LNCaP clone FGC (cell line): ENCODE data around the gene DNAH6.
A peak's percentile ranks its signal among the peaks of the same experiment; 100 is the strongest.

Source experiments
- DNase-seq: peaks from one replicate; pipeline ENCODE4 v3.0.0-alpha.2; 2011; ENCODE audit warnings: low read depth
- H3K4me3 ChIP-seq: 2 replicates; pipeline ENCODE4 v1.5.1; 2011; ENCODE audit warnings: mild to moderate bottlenecking, low read depth, low read length, control low read depth
- TF ChIP-seq, protein P1 (sequence below): IDR thresholded peaks from 2 replicates; pipeline ENCODE4 v1.5.1; 2012; ENCODE audit warnings: mild to moderate bottlenecking; ENCODE audit not compliant: control insufficient read depth, insufficient read depth; ENCODE audit errors: extremely low read depth

DNAH6 gene

DNA sequence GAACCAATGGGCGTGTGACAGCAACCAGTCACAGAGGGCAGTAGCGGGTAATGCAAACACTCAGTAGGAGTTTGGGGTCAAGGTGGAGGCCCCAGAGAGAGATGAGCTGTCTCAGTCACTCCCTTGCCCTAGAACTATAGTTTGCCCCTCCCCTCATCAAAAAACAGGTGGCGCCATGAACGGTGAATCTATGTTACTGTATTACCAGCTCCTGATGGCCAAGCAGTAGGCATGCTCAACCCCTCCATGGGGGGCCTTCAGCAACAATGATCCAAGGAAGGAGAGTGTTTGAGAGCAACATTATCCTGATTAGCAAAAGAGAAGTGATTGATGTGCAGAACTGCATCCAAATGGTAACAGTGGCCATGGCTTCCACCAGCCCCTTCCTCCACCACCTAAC is 334.2 kb downstream of the DNAH6 start:
- TF ChIP-seq, protein P1, sequence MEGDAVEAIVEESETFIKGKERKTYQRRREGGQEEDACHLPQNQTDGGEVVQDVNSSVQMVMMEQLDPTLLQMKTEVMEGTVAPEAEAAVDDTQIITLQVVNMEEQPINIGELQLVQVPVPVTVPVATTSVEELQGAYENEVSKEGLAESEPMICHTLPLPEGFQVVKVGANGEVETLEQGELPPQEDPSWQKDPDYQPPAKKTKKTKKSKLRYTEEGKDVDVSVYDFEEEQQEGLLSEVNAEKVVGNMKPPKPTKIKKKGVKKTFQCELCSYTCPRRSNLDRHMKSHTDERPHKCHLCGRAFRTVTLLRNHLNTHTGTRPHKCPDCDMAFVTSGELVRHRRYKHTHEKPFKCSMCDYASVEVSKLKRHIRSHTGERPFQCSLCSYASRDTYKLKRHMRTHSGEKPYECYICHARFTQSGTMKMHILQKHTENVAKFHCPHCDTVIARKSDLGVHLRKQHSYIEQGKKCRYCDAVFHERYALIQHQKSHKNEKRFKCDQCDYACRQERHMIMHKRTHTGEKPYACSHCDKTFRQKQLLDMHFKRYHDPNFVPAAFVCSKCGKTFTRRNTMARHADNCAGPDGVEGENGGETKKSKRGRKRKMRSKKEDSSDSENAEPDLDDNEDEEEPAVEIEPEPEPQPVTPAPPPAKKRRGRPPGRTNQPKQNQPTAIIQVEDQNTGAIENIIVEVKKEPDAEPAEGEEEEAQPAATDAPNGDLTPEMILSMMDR = no peak
- DNase-seq = no peak
- no peak overlapping the region for H3K4me3 ChIP-seq

DNA sequence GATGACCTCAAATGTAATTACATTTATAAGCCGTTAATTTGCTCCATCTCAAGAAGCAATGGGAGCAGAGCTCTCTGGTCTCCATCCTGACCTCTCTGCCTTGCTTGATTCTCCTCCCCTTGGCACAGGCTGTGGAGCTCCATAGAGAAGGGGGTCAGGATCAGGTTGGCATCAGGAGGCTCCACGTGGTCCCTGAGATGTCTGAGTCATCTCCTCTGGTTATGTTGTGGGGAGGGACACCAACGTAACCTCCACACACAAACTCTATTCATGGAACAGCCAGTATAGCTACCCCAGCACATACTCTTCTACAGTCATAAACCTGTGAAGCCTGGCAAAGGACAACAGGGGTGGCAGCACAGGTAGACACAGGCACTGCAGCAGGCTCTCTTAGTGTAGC is 335.6 kb downstream of the DNAH6 start:
- TF ChIP-seq, protein P1 = no peak
- DNase-seq = no peak
- no peak overlapping the region for H3K4me3 ChIP-seq

DNA sequence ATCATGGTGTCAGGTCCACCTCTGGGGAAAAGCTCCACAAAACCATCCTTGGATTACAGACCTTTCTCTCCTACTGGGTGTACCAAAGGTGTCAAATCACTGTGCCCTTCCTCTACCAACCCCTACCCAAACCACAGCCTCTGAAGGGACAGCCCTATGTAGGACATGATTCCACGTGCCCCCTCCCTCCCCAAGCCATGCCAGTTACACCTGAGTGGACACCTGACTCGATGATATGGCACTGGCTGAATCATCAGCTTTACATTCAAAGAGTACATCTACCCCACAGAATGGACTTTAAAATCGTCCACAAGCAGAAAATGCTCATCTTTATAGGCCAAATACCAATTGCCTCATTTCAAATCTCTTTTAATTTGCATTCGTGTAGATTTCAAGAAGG is 338.6 kb downstream of the DNAH6 start:
- TF ChIP-seq, protein P1 = no peak
- no peak overlapping the region for H3K4me3 ChIP-seq

DNA sequence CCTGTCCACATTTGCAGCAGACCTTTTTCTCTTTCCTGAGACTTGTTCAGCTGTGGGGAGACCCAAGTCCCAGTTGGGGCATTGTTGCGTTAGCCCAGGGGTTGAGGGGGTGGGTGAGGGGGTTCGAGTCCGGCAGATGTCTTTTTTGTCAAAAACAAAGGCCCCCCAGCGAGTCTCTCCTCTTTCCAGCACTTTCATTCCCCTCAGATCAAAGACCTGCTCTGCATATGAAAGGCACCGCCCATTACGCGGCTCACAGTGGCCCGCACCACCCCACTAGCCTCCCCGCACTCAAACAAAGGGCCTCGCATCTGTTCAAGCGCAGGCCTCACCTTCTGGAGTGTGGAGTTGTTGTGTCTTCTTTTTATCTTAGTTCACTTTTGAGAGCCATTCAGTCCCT is 339.4 kb downstream of the DNAH6 start:
- H3K4me3 ChIP-seq = no peak overlapping the region

More for the DNA sequence above, 338.6 kb downstream of the DNAH6 start:
- DNase-seq = no peak

DNA sequence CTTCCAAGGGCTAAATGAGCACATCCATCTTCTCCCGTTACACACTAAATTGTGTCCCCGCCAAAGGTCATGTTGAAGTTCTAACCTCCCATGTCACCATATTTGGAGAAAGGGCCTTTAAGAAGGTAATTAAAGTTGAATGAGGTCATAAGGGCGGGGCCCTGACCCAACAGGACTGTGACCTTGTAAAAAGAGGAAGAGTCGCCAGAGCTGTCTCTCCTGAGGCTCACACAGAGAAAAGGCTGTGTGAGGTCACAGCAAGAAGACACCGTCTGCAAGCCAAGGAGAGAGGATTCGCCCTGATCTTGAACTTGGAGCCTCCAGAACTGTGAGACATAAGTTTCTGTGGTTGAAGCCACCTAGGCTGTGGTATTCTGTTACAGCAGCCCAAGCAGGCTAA is 340.5 kb downstream of the DNAH6 start:
- TF ChIP-seq, protein P1 = no peak
- peak; percentile 17 for DNase-seq
- H3K4me3 ChIP-seq = no peak overlapping the region

More for the DNA sequence above, 339.4 kb downstream of the DNAH6 start:
- TF ChIP-seq, protein P1 = no peak
- DNase-seq = no peak

DNA sequence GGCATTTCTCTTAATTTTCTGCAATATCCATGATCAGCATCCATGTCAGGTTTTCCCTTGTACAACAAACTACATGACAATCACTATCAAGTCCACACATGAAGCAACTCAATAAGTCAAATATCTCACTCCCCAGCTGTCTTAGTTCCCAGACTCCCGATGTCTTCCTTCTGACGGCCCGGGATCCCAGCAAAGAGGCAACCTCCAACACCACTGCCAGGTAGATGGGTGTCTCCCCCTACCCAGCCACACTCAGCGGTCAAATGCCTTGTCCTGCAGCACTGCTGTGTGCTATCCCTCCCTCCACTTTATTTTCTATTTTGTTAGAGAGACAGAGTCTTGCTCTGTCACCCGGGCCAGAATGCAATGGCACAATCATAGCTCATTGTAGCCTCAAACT is 341.3 kb downstream of the DNAH6 start:
- DNase-seq = no peak
- H3K4me3 ChIP-seq = no peak overlapping the region
- TF ChIP-seq, protein P1 = no peak

DNA sequence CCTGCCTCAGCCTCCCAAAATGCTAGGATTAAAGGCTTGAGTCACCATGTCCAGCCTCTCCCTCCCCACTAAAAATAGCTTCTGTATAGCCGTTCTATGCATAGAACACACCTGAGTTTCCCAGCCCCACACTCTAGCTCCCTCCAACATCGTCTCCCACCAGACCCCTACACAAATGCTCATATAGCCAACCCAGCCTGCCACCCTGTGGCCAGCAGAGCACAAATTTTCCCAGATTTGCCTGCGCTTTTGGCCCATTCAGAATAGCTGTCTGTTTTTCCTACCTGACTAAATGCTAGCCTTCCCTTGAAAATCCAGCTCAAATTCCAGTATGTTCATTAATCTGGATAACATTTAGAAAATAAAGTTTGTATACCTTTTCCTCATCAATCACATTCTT is 341.8 kb downstream of the DNAH6 start:
- TF ChIP-seq, protein P1 = 0 out of 2 replicates have a peak, but pooled peaks have one; percentile 11
- no peak overlapping the region for H3K4me3 ChIP-seq
- no peak for DNase-seq
